OCI-LY7 (cell line): ENCODE measurements around the gene CIP2A.

ENCODE experiments used
- CTCF ChIP-seq: fragments of 200-600 bp; sonication (generic); conservative IDR thresholded peaks from 2 replicates; pipeline ENCODE4 v1.5.1; 2014; ENCODE audit warnings: mild to moderate bottlenecking, antibody characterized with exemption, low read length, moderate library complexity, mixed read lengths
- EZH2phosphoT487 ChIP-seq: fragments of 200-600 bp; sonication (generic); IDR thresholded peaks from 2 replicates; pipeline ENCODE4 v1.6.1; 2018; ENCODE audit warnings: low read depth, borderline replicate concordance, mild to moderate bottlenecking, mixed run types, antibody characterized with exemption, low read length, moderate library complexity, mixed read lengths

GRCh38 chr3:108527109-108527508 is 62.1 kb downstream of the CIP2A start:
- TF ChIP-seq CTCF (no peak), EZH2phosphoT487 (no peak)
